ENCODE data around the gene TRMT11.

TRMT11 gene

GRCh38 chr6:126026001-126026400, 39.7 kb downstream of the TRMT11 start:
- H3K27me3 ChIP-seq (ENCODE audit: control insufficient read depth in 3 of 3, insufficient read depth in 3 of 3, low read depth in 1 of 3, low read length in 3 of 3) = no peaks in the 10 kb centered on the region
- no peak overlapping the region for H3K27ac ChIP-seq (replicated peaks; ENCODE audit: low read length)
- no peak overlapping the region for H2AK5ac ChIP-seq (ENCODE audit: low read depth, low read length)
- H2BK5ac ChIP-seq (ENCODE audit: low read length) = no peak overlapping the region
- no peaks in the 10 kb centered on the region for H3K4me1 ChIP-seq (ENCODE audit: control insufficient read depth in 2 of 2, insufficient read depth in 1 of 2, low read depth in 1 of 2, low read length in 2 of 2)
- H3K14ac ChIP-seq (ENCODE audit: low read length) = no peak overlapping the region
- no peaks in the 10 kb centered on the region for H3K9me3 ChIP-seq (replicated peaks in 1 of 2; ENCODE audit: control insufficient read depth in 2 of 2, insufficient read depth in 1 of 2, low read depth in 1 of 2, low read length in 2 of 2)
- WGBS, 2 donors (ENCODE audit: extremely low coverage in 2 of 2, insufficient read length in 2 of 2, insufficient replicate concordance in 1 of 2) = no CpG with 5 or more reads among the region's 2 CpGs
- DNase-seq (ENCODE audit: low spot score) = no peak
- H4K91ac ChIP-seq (ENCODE audit: low read depth, low read length, poor library complexity) = no peak overlapping the region
- H3K18ac ChIP-seq (ENCODE audit: low read length) = no peak overlapping the region
- no peak overlapping the region for H2BK12ac ChIP-seq (ENCODE audit: low read length)
- peaks cover 4 to 97% of the 10 kb centered on the region in 2 donors for H3K36me3 ChIP-seq (replicated peaks in 1 of 2; ENCODE audit: control insufficient read depth in 2 of 2, insufficient read depth in 2 of 2, low read length in 2 of 2)
- H3K23ac ChIP-seq (ENCODE audit: low read depth, low read length, poor library complexity) = no peak overlapping the region
- no peak overlapping the region for H2BK120ac ChIP-seq (ENCODE audit: low read depth, low read length)
- H3K4me2 ChIP-seq (ENCODE audit: insufficient read depth, low read length, poor library complexity, severe bottlenecking) = no peak overlapping the region
- no peak overlapping the region for H3K4me3 ChIP-seq (ENCODE audit: low read length in 2 of 2)
- no peak overlapping the region for H4K8ac ChIP-seq (ENCODE audit: low read depth, low read length)
- no peak overlapping the region for H2BK15ac ChIP-seq (ENCODE audit: low read length)
- no peak overlapping the region for H2AFZ ChIP-seq (ENCODE audit: low read length)
- H3K4ac ChIP-seq (ENCODE audit: low read length) = no peak overlapping the region
- no peak overlapping the region for H3K9ac ChIP-seq (ENCODE audit: low read depth, low read length, poor library complexity)
- no peaks in the 10 kb centered on the region for H3K79me1 ChIP-seq (ENCODE audit: low read depth, low read length)

GRCh38 chr6:126027601-126028000, 41.3 kb downstream of the TRMT11 start:
- DNase-seq (ENCODE audit: low spot score) = no peak
- H4K8ac ChIP-seq (ENCODE audit: low read depth, low read length) = no peak overlapping the region

GRCh38 chr6:126030045-126030444, 43.7 kb downstream of the TRMT11 start:
- Histone ChIP-seq H3K4me2 (ENCODE audit: insufficient read depth, low read length, poor library complexity, severe bottlenecking) (no peak overlapping the region), H2BK12ac (ENCODE audit: low read length) (no peak overlapping the region), H2BK120ac (ENCODE audit: low read depth, low read length) (no peak overlapping the region), H3K27ac (replicated peaks; ENCODE audit: low read length) (no peak overlapping the region), H3K9ac (ENCODE audit: low read depth, low read length, poor library complexity) (no peak overlapping the region), H4K91ac (ENCODE audit: low read depth, low read length, poor library complexity) (no peak overlapping the region), H2AK5ac (ENCODE audit: low read depth, low read length) (no peak overlapping the region), H4K8ac (ENCODE audit: low read depth, low read length) (no peak overlapping the region), H3K4me1 (ENCODE audit: control insufficient read depth in 2 of 2, insufficient read depth in 1 of 2, low read depth in 1 of 2, low read length in 2 of 2) (no peaks in the 10 kb centered on the region), H3K4me3 (ENCODE audit: low read length in 2 of 2) (no peak overlapping the region), H3K79me1 (ENCODE audit: low read depth, low read length) (no peaks in the 10 kb centered on the region), H3K27me3 (ENCODE audit: control insufficient read depth in 3 of 3, insufficient read depth in 3 of 3, low read depth in 1 of 3, low read length in 3 of 3) (no peaks in the 10 kb centered on the region), H3K36me3 (replicated peaks in 1 of 2; ENCODE audit: control insufficient read depth in 2 of 2, insufficient read depth in 2 of 2, low read length in 2 of 2) (peaks cover 0 to 90% of the 10 kb centered on the region in 2 donors), H3K14ac (ENCODE audit: low read length) (no peak overlapping the region), H3K18ac (ENCODE audit: low read length) (no peak overlapping the region), H2BK15ac (ENCODE audit: low read length) (no peak overlapping the region), H2BK5ac (ENCODE audit: low read length) (no peak overlapping the region), H2AFZ (ENCODE audit: low read length) (no peak overlapping the region), H3K23ac (ENCODE audit: low read depth, low read length, poor library complexity) (no peak overlapping the region), H3K9me3 (replicated peaks in 1 of 2; ENCODE audit: control insufficient read depth in 2 of 2, insufficient read depth in 1 of 2, low read depth in 1 of 2, low read length in 2 of 2) (no peaks in the 10 kb centered on the region), H3K4ac (ENCODE audit: low read length) (no peak overlapping the region)
- WGBS, 2 donors (ENCODE audit: extremely low coverage in 2 of 2, insufficient read length in 2 of 2, insufficient replicate concordance in 1 of 2) = no CpG with 5 or more reads among the region's 2 CpGs
- no peak for DNase-seq (ENCODE audit: low spot score)

More at GRCh38 chr6:126027601-126028000, 41.3 kb downstream of the TRMT11 start:
- Histone ChIP-seq H3K36me3 (replicated peaks in 1 of 2; ENCODE audit: control insufficient read depth in 2 of 2, insufficient read depth in 2 of 2, low read length in 2 of 2) (peaks cover 3 to 93% of the 10 kb centered on the region in 2 donors), H2BK12ac (ENCODE audit: low read length) (no peak overlapping the region), H3K79me1 (ENCODE audit: low read depth, low read length) (no peaks in the 10 kb centered on the region), H2BK5ac (ENCODE audit: low read length) (no peak overlapping the region), H3K9me3 (replicated peaks in 1 of 2; ENCODE audit: control insufficient read depth in 2 of 2, insufficient read depth in 1 of 2, low read depth in 1 of 2, low read length in 2 of 2) (no peaks in the 10 kb centered on the region), H2BK120ac (ENCODE audit: low read depth, low read length) (no peak overlapping the region), H2AK5ac (ENCODE audit: low read depth, low read length) (no peak overlapping the region), H2AFZ (ENCODE audit: low read length) (no peak overlapping the region), H3K9ac (ENCODE audit: low read depth, low read length, poor library complexity) (no peak overlapping the region), H3K4ac (ENCODE audit: low read length) (no peak overlapping the region), H3K27me3 (ENCODE audit: control insufficient read depth in 3 of 3, insufficient read depth in 3 of 3, low read depth in 1 of 3, low read length in 3 of 3) (no peaks in the 10 kb centered on the region), H3K18ac (ENCODE audit: low read length) (no peak overlapping the region), H4K91ac (ENCODE audit: low read depth, low read length, poor library complexity) (no peak overlapping the region), H3K23ac (ENCODE audit: low read depth, low read length, poor library complexity) (no peak overlapping the region), H2BK15ac (ENCODE audit: low read length) (no peak overlapping the region), H3K14ac (ENCODE audit: low read length) (no peak overlapping the region), H3K4me3 (ENCODE audit: low read length in 2 of 2) (no peak overlapping the region), H3K27ac (replicated peaks; ENCODE audit: low read length) (no peak overlapping the region), H3K4me1 (ENCODE audit: control insufficient read depth in 2 of 2, insufficient read depth in 1 of 2, low read depth in 1 of 2, low read length in 2 of 2) (no peaks in the 10 kb centered on the region), H3K4me2 (ENCODE audit: insufficient read depth, low read length, poor library complexity, severe bottlenecking) (no peak overlapping the region)

GRCh38 chr6:126033696-126034095, 47.4 kb downstream of the TRMT11 start:
- WGBS, 2 donors (ENCODE audit: extremely low coverage in 2 of 2, insufficient read length in 2 of 2, insufficient replicate concordance in 1 of 2) = no CpG with 5 or more reads among the region's 3 CpGs

More at GRCh38 chr6:126033696-126034095, 47.4 kb downstream of the TRMT11 start:
- Histone ChIP-seq H3K4me2 (ENCODE audit: insufficient read depth, low read length, poor library complexity, severe bottlenecking) (no peak overlapping the region), H3K79me1 (ENCODE audit: low read depth, low read length) (no peaks in the 10 kb centered on the region), H2AFZ (ENCODE audit: low read length) (no peak overlapping the region), H3K27me3 (ENCODE audit: control insufficient read depth in 3 of 3, insufficient read depth in 3 of 3, low read depth in 1 of 3, low read length in 3 of 3) (no peaks in the 10 kb centered on the region), H3K4ac (ENCODE audit: low read length) (no peak overlapping the region), H4K91ac (ENCODE audit: low read depth, low read length, poor library complexity) (no peak overlapping the region), H3K9ac (ENCODE audit: low read depth, low read length, poor library complexity) (no peak overlapping the region), H3K18ac (ENCODE audit: low read length) (no peak overlapping the region), H2BK12ac (ENCODE audit: low read length) (no peak overlapping the region), H4K8ac (ENCODE audit: low read depth, low read length) (no peak overlapping the region), H3K14ac (ENCODE audit: low read length) (no peak overlapping the region), H3K27ac (replicated peaks; ENCODE audit: low read length) (no peak overlapping the region), H3K4me1 (ENCODE audit: control insufficient read depth in 2 of 2, insufficient read depth in 1 of 2, low read depth in 1 of 2, low read length in 2 of 2) (peaks cover 0 to 7% of the 10 kb centered on the region in 2 donors), H3K4me3 (ENCODE audit: low read length in 2 of 2) (no peak overlapping the region), H3K36me3 (replicated peaks in 1 of 2; ENCODE audit: control insufficient read depth in 2 of 2, insufficient read depth in 2 of 2, low read length in 2 of 2) (peaks cover 0 to 91% of the 10 kb centered on the region in 2 donors), H2BK5ac (ENCODE audit: low read length) (no peak overlapping the region), H3K9me3 (replicated peaks in 1 of 2; ENCODE audit: control insufficient read depth in 2 of 2, insufficient read depth in 1 of 2, low read depth in 1 of 2, low read length in 2 of 2) (peaks cover 0 to 6% of the 10 kb centered on the region in 2 donors), H2AK5ac (ENCODE audit: low read depth, low read length) (no peak overlapping the region), H2BK15ac (ENCODE audit: low read length) (no peak overlapping the region), H3K23ac (ENCODE audit: low read depth, low read length, poor library complexity) (no peak overlapping the region), H2BK120ac (ENCODE audit: low read depth, low read length) (no peak overlapping the region)
- peak; percentile 32 for DNase-seq (ENCODE audit: low spot score)

Data from neuronal stem cell (in vitro differentiated cells).